Measurements from ENCODE around the gene ZBTB20. TPM values are rescaled to one million over a fixed set of nuclear protein-coding genes. Genes with fewer than 3 reads are reported as not detected.

The ZBTB20 gene
- total and polyA plus RNA-seq, 10 of the 15 experiments (the other 5 are each of a cell fraction or from before 2014, with no cell fraction given) = 0.20 to 5.5 (median 2.2) TPM

- TF ChIP-seq ESRRA (IDR thresholded peaks at IDR 0.05; ENCODE audit: low read length) = no peak
- TF ChIP-seq ATF3 (IDR thresholded peaks at IDR 0.05; ENCODE audit: borderline replicate concordance, extremely low read depth, low read depth, low read length) = no peak
- TF ChIP-seq NR2C2 (IDR thresholded peaks at IDR 0.05; ENCODE audit: borderline replicate concordance, control insufficient read depth, insufficient read length, low read depth) = no peak
- no peak for TF ChIP-seq ZNF622 (IDR thresholded peaks at IDR 0.05)
- no peak for TF ChIP-seq NFXL1 (IDR thresholded peaks at IDR 0.05; ENCODE audit: borderline replicate concordance)
- 0 out of 2 replicates have a peak, but pooled peaks have one; percentile 12 for TF ChIP-seq GABPA (IDR thresholded peaks at IDR 0.05; ENCODE audit: low read depth)
- no peak for TF ChIP-seq STAT1 (conservative IDR thresholded peaks at IDR 0.05)
- no peak for TF ChIP-seq WRNIP1 (IDR thresholded peaks at IDR 0.05; ENCODE audit: borderline replicate concordance, low read depth, low read length)
- no peak for TF ChIP-seq SIN3A (IDR thresholded peaks at IDR 0.05; ENCODE audit: low read depth, low read length)
- no peak for TF ChIP-seq NKRF (conservative IDR thresholded peaks at IDR 0.05)
- no peak for TF ChIP-seq EGR1 (IDR thresholded peaks at IDR 0.05; ENCODE audit: borderline replicate concordance in 1 of 2, low read depth in 2 of 2, low read length in 2 of 2)
- TF ChIP-seq BMI1 (IDR thresholded peaks at IDR 0.05; ENCODE audit: borderline replicate concordance) = no peak
- TF ChIP-seq USF1 (IDR thresholded peaks at IDR 0.05; ENCODE audit: borderline replicate concordance, extremely low read length, insufficient read depth, low read depth, low read length) = no peak
- TF ChIP-seq E2F4 (IDR thresholded peaks at IDR 0.05; ENCODE audit: low read depth, low read length) = no peak
- no peak for TF ChIP-seq ATF7 (IDR thresholded peaks at IDR 0.05; ENCODE audit: low read depth)
- TF ChIP-seq SPI1 (IDR thresholded peaks at IDR 0.05; ENCODE audit: borderline replicate concordance, insufficient read depth, low read depth, low read length) = no peak
- no peak for TF ChIP-seq NR2C1 (IDR thresholded peaks at IDR 0.05)
- TF ChIP-seq ZBTB11 (CRISPR knock-in tag; IDR thresholded peaks at IDR 0.05) = no peak
- no peak for TF ChIP-seq MAX (IDR thresholded peaks at IDR 0.05; ENCODE audit: low read depth, low read length)
- no peak for TF ChIP-seq SP1 (IDR thresholded peaks at IDR 0.05; ENCODE audit: low read depth, low read length)
These were observed 425.2 kb downstream of the ZBTB20 start (continued) for GRCh38 chr3:114721864-114722263.
